PC-9 (cell line): Measurements from ENCODE around the gene MRPL49. TPM values are rescaled to one million over a fixed set of nuclear protein-coding genes. Genes with fewer than 3 reads are reported as not detected.

Experiments used
- BruUV-seq: library from RNA; stranded (reverse); fragments of 400-500 nt; replicated peaks from 2 replicates; lab custom pipeline; 2021; lab: Mats Ljungman, UMichigan
- CTCF ChIA-PET: fragments of 300-600 bp; sonication (Branson Sonifier 250); formaldehyde crosslinking; loops from one replicate; lab custom pipeline; 2022; ENCODE audit warnings: antibody characterized with exemption; lab: Charles Lee
- POLR2A ChIA-PET: fragments of 300-600 bp; sonication (Branson Sonifier 250); formaldehyde crosslinking; loops from one replicate; lab custom pipeline; 2022; ENCODE audit warnings: antibody characterized with exemption; ENCODE audit not compliant: unreplicated experiment; lab: Charles Lee
- DNase-seq, 2 experiments: peaks; one replicate each; pipeline versions ENCODE4 v3.0.0 to v3.0.0-alpha.2; 2015 to 2022; ENCODE audit warnings: mixed read lengths in 1 of 2
- H2AFZ ChIP-seq: fragments of 200-600 bp; sonication (generic); 2 replicates; pipeline ENCODE4 v1.8.1; 2017; ENCODE audit warnings: antibody characterized with exemption
- H3F3A ChIP-seq: fragments of 200-600 bp; sonication (generic); 2 replicates; pipeline ENCODE4 v1.8.1; 2017; ENCODE audit warnings: antibody characterized with exemption, mild to moderate bottlenecking, low read depth; ENCODE audit not compliant: insufficient read depth
- H3K27ac ChIP-seq: fragments of 200-600 bp; sonication (generic); 2 replicates; pipeline ENCODE4 v1.6.1; 2016; ENCODE audit warnings: mixed run types
- H3K27me3 ChIP-seq: fragments of 200-600 bp; sonication (generic); 2 replicates; pipeline ENCODE4 v1.6.1; 2016; ENCODE audit warnings: low read depth, mixed run types; ENCODE audit not compliant: insufficient read depth
- H3K36me3 ChIP-seq: fragments of 200-600 bp; sonication (generic); 2 replicates; pipeline ENCODE4 v1.6.1; 2016; ENCODE audit warnings: low read depth, mixed run types
- H3K4me1 ChIP-seq: fragments of 200-600 bp; sonication (generic); replicated peaks from 2 replicates; pipeline ENCODE4 v1.6.1; 2016; ENCODE audit warnings: mixed run types; ENCODE audit not compliant: insufficient read depth
- H3K4me2 ChIP-seq: fragments of 200-600 bp; sonication (generic); 2 replicates; pipeline ENCODE4 v1.6.1; 2017; ENCODE audit warnings: mixed run types
- H3K4me3 ChIP-seq: fragments of 200-600 bp; sonication (generic); 2 replicates; pipeline ENCODE4 v1.6.1; 2016; ENCODE audit warnings: mixed run types
- H3K79me2 ChIP-seq: fragments of 200-600 bp; sonication (generic); 2 replicates; pipeline ENCODE4 v1.6.1; 2017; ENCODE audit warnings: low read depth, mixed run types
- H3K9me2 ChIP-seq: fragments of 200-600 bp; sonication (generic); 2 replicates; pipeline ENCODE4 v1.8.1; 2017; ENCODE audit warnings: mild to moderate bottlenecking; ENCODE audit not compliant: insufficient read depth
- H3K9me3 ChIP-seq: fragments of 200-600 bp; sonication (generic); 2 replicates; pipeline ENCODE4 v1.8.1; 2016; ENCODE audit warnings: low read depth; ENCODE audit not compliant: insufficient read depth
- H4K20me1 ChIP-seq: fragments of 200-600 bp; sonication (generic); 2 replicates; pipeline ENCODE4 v1.8.1; 2017; ENCODE audit not compliant: insufficient read depth
- EZH2 ChIP-seq: fragments of 200-600 bp; sonication (generic); IDR thresholded peaks from 2 replicates; pipeline ENCODE4 v1.8.0; 2017; ENCODE audit warnings: antibody characterized with exemption, low read depth
- intact Hi-C: fragments of 100-400 bp; cut with micrococcal nuclease; formaldehyde crosslinking; loops from one replicate; pipeline ENCODE4 v1.10.0; 2022; ENCODE audit not compliant: unreplicated experiment
- total RNA-seq: library from RNA; stranded (reverse); gene quantifications from 2 replicates; pipeline ENCODE4 v1.2.3, GENCODE V29; 2021
- TF ChIP-seq, protein P1 (sequence below): fragments of 200-600 bp; sonication (generic); conservative IDR thresholded peaks from 2 replicates; pipeline ENCODE4 v1.6.1; 2017; ENCODE audit warnings: mixed run types, antibody characterized with exemption, mild to moderate bottlenecking, moderate library complexity

Gene MRPL49
- total RNA-seq, 1 experiment from 2014 or later: 95.0 TPM

- Histone ChIP-seq H2AFZ (no peak overlapping the region), H3K4me1 (peaks cover 15% of the 10 kb centered on the region), H3K27ac (no peak overlapping the region), H4K20me1 (no peaks in the 10 kb centered on the region; the same call in 1 of the 2 replicates), H3F3A (peaks cover 36% of the 10 kb centered on the region), H3K9me3 (no peaks in the 10 kb centered on the region), H3K79me2 (peaks cover 16% of the 10 kb centered on the region), H3K4me3 (no peak overlapping the region), H3K9me2 (no peaks in the 10 kb centered on the region), H3K4me2 (no peak overlapping the region), H3K27me3 (no peaks in the 10 kb centered on the region), H3K36me3 (no peaks in the 10 kb centered on the region)
- no peak for DNase-seq
- ChIA-PET POLR2A (no interaction called here), CTCF (no interaction called here)
- no peak for TF ChIP-seq EZH2
- no TSS peak for BruUV-seq
- intact Hi-C loops: no loop called here
These were observed 15.0 kb upstream of the MRPL49 start for GRCh38 chr11:65107078-65107477.

- no peaks in the 10 kb centered on the region for H3K9me3 ChIP-seq
- no peak overlapping the region for H3K4me3 ChIP-seq
- CTCF ChIA-PET: no interaction called here
- intact Hi-C loops: no loop called here
- POLR2A ChIA-PET: interaction anchor here (0.6 kb wide), 1 partner anchor 98 kb away, joined by 4 read pairs; no protein-coding TSS in a partner anchor
- no TSS peak for BruUV-seq
- peaks cover 8% of the 10 kb centered on the region for H3K79me2 ChIP-seq
- H3F3A ChIP-seq: peaks cover 31% of the 10 kb centered on the region
- H3K27me3 ChIP-seq: no peaks in the 10 kb centered on the region
- H2AFZ ChIP-seq: no peak overlapping the region
- H3K4me1 ChIP-seq: peaks cover 17% of the 10 kb centered on the region
- no peak for DNase-seq
- no peak overlapping the region for H3K4me2 ChIP-seq
- no peaks in the 10 kb centered on the region for H3K9me2 ChIP-seq
- H3K27ac ChIP-seq: no peak overlapping the region
- H4K20me1 ChIP-seq: no peaks in the 10 kb centered on the region; the same call in 1 of the 2 replicates
- no peak for TF ChIP-seq EZH2
- TF ChIP-seq, protein P1, sequence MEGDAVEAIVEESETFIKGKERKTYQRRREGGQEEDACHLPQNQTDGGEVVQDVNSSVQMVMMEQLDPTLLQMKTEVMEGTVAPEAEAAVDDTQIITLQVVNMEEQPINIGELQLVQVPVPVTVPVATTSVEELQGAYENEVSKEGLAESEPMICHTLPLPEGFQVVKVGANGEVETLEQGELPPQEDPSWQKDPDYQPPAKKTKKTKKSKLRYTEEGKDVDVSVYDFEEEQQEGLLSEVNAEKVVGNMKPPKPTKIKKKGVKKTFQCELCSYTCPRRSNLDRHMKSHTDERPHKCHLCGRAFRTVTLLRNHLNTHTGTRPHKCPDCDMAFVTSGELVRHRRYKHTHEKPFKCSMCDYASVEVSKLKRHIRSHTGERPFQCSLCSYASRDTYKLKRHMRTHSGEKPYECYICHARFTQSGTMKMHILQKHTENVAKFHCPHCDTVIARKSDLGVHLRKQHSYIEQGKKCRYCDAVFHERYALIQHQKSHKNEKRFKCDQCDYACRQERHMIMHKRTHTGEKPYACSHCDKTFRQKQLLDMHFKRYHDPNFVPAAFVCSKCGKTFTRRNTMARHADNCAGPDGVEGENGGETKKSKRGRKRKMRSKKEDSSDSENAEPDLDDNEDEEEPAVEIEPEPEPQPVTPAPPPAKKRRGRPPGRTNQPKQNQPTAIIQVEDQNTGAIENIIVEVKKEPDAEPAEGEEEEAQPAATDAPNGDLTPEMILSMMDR: no peak
- no peaks in the 10 kb centered on the region for H3K36me3 ChIP-seq
These were observed 14.2 kb upstream of the MRPL49 start for GRCh38 chr11:65107751-65108468.

DNA sequence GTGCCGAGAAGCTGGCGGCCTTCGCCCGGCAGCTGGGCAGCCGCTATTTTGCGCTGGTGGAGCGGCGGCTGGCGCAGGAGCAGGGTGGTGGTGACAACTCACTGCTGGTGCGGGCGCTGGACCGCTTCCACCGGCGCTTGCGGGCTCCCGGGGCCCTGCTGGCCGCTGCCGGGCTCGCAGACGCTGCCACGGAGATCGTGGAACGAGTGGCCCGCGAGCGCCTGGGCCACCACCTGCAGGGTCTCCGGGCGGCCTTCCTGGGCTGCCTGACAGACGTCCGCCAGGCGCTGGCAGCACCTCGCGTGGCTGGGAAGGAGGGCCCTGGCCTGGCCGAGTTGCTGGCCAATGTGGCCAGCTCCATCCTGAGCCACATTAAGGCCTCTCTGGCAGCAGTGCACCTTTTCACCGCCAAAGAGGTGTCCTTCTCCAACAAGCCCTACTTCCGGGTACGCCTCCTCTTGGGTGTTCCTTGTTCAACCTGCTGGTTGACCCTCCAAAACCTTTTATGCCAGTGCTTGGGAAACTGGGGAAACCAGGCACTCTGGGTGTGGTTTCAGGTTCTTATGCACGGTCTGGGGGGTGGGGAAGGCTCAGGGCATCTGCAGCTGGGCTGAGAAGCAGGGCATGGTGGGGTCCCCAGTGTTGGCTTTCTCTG, 13.5 kb upstream of the MRPL49 start:
- Histone ChIP-seq H3K4me2 (no peak overlapping the region), H3K79me2 (peaks cover 8% of the 10 kb centered on the region; the same call in 1 of the 2 replicates), H3F3A (peaks cover 33% of the 10 kb centered on the region), H3K4me3 (no peak overlapping the region), H2AFZ (no peak overlapping the region), H3K9me3 (no peaks in the 10 kb centered on the region), H3K36me3 (no peaks in the 10 kb centered on the region), H3K9me2 (no peaks in the 10 kb centered on the region), H4K20me1 (no peaks in the 10 kb centered on the region; the same call in 1 of the 2 replicates), H3K4me1 (peaks cover 24% of the 10 kb centered on the region), H3K27me3 (no peaks in the 10 kb centered on the region), H3K27ac (no peak overlapping the region)
- intact Hi-C loops: no loop called here
- DNase-seq: peak; percentile 46 to 80
- POLR2A ChIA-PET: interaction anchor here (0.6 kb wide), 2 partner anchors 74 to 99 kb away, joined by 3 to 4 read pairs; no protein-coding TSS in a partner anchor
- no TSS peak for BruUV-seq
- TF ChIP-seq, protein P1: no peak
- no peak for TF ChIP-seq EZH2
- CTCF ChIA-PET: interaction anchor here (0.5 kb wide), 1 partner anchor 412 kb away, joined by 4 read pairs; no protein-coding TSS in a partner anchor
